NB4 (cell line): ENCODE data around the gene STAC3.

ENCODE experiments used
- DNase-seq: peaks from one replicate; pipeline ENCODE4 v3.0.0; 2010; ENCODE audit warnings: low read depth
- H3K4me3 ChIP-seq: one replicate; pipeline ENCODE4 v1.5.1; 2011; ENCODE audit warnings: mild to moderate bottlenecking, low read depth, low read length, moderate library complexity
- CTCF ChIP-seq: IDR thresholded peaks from one replicate; pipeline ENCODE4 v1.5.1; 2012; ENCODE audit warnings: low read depth, low read length
- MAX ChIP-seq: IDR thresholded peaks from 2 replicates; pipeline ENCODE4 v1.6.1; 2011; ENCODE audit warnings: low read depth, low read length
- MYC ChIP-seq: IDR thresholded peaks from 2 replicates; pipeline ENCODE4 v1.6.1; 2011; ENCODE audit warnings: low read depth, low read length
- POLR2A ChIP-seq: IDR thresholded peaks from 2 replicates; pipeline ENCODE4 v1.6.1; 2011; ENCODE audit warnings: mild to moderate bottlenecking; ENCODE audit not compliant: insufficient read length; ENCODE audit errors: extremely low read depth

STAC3 gene

GRCh38 chr12:57207731-57208630, 43.0 kb downstream of the STAC3 start:
- DNase-seq = no peak

GRCh38 chr12:57205931-57206330, 45.1 kb downstream of the STAC3 start:
- DNase-seq = no peak
- no peak overlapping the region for H3K4me3 ChIP-seq
- TF ChIP-seq MAX (no peak), POLR2A (no peak), MYC (no peak), CTCF (no peak)

More at GRCh38 chr12:57207731-57208630, 43.0 kb downstream of the STAC3 start:
- TF ChIP-seq MYC (no peak), CTCF (no peak), POLR2A (no peak), MAX (no peak)
- no peak overlapping the region for H3K4me3 ChIP-seq

GRCh38 chr12:57205186-57205585, 45.8 kb downstream of the STAC3 start:
- TF ChIP-seq POLR2A (no peak), MAX (no peak), MYC (no peak), CTCF (no peak)
- H3K4me3 ChIP-seq = no peak overlapping the region
- DNase-seq = no peak

- TF ChIP-seq CTCF (no peak), POLR2A (no peak), MYC (no peak), MAX (no peak)
- no peak overlapping the region for H3K4me3 ChIP-seq
- no peak for DNase-seq
Measured at GRCh38 chr12:57204454-57204853, 46.5 kb downstream of the STAC3 start.

GRCh38 chr12:57203791-57204190, 47.2 kb downstream of the STAC3 start:
- TF ChIP-seq MYC (no peak), POLR2A (no peak), CTCF (no peak), MAX (no peak)
- H3K4me3 ChIP-seq = no peak overlapping the region
- DNase-seq = no peak
